Peyer's patch (tissue), 4 donors: ENCODE measurements around the gene POU2AF2. TPM values are rescaled to one million over a fixed set of nuclear protein-coding genes. Genes with fewer than 3 reads are reported as not detected.
"Not testable (repeated sequence)": the region's sequence is repeated elsewhere in the genome, so short reads cannot be mapped to it uniquely, and the experiment has no call there.

Experiments used
- DNase-seq, 3 donors: peaks; one replicate each; pipeline ENCODE4 v3.0.0-alpha.2; 2017 to 2019
- H3K27ac ChIP-seq, 4 donors: fragments of 200-600 bp; sonication (generic); one replicate each; pipeline ENCODE4 v1.5.1; 2016 to 2019
- H3K27me3 ChIP-seq, 2 donors: fragments of 200-600 bp; sonication (generic); one replicate each; pipeline ENCODE4 v1.5.1; 2019
- H3K36me3 ChIP-seq, 3 donors: fragments of 200-600 bp; sonication (generic); one replicate each; pipeline ENCODE4 v1.5.1; 2016 to 2019
- H3K4me1 ChIP-seq, 4 donors: fragments of 200-600 bp; sonication (generic); one replicate each; pipeline ENCODE4 v1.5.1; 2016 to 2019
- H3K4me3 ChIP-seq, 4 donors: fragments of 200-600 bp; sonication (generic); 1 replicate in 3 of 4; 2 replicates in 1 of 4; pipeline ENCODE4 v1.5.1; 2016 to 2019; ENCODE audit warnings: mild to moderate bottlenecking in 1 of 4
- H3K9me3 ChIP-seq, 4 donors: fragments of 200-600 bp; sonication (generic); one replicate each; pipeline ENCODE4 v1.5.1; 2016 to 2019; ENCODE audit warnings: mild to moderate bottlenecking in 1 of 4
- POLR2A ChIP-seq, 2 donors: fragments of 450-650 bp; IDR thresholded peaks; one replicate each; pipeline ENCODE4 v1.5.1; 2017; ENCODE audit warnings: antibody characterized with exemption in 2 of 2, mild to moderate bottlenecking in 2 of 2, moderate library complexity in 2 of 2
- total RNA-seq, 4 donors: library from RNA; depleted of rRNA; stranded (reverse); fragments of >200 nt; gene quantifications; one replicate each; pipeline ENCODE4 v1.1.0, GENCODE V29; 2016
- TF ChIP-seq, protein P1 (sequence below), 6 experiments: fragments of 450-650 bp in 4 of 6; fragments of 200-600 bp in 2 of 6; sonication (generic) in 1 of 6; IDR thresholded peaks; one replicate each; pipeline ENCODE4 v1.5.1; 2017 to 2019; ENCODE audit warnings: antibody characterized with exemption in 6 of 6, mild to moderate bottlenecking in 3 of 6, moderate library complexity in 1 of 6

The POU2AF2 gene
- total RNA-seq, 4 donors from 2014 or later = 1.2 to 4.4 TPM; not detected in 2

DNA sequence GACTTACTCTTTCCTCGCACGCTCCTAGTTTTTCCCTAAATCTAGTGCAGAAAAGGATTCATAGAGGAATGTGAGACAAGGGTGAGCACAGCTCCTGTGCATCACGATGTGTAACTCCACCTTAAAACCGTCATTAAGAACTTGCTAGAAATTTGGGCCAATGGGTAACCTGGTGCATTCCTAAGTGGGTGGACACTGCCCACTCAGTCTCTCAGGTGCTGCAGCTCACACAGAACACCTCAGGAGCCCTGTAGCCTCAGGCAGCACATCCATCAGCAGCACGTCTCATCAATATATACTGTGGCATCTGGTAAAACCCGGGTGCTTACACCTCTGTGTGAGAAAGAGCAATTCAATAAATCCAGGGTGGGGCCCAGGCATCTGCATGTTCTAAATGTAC, 65.2 kb downstream of the POU2AF2 start:
- no peak for DNase-seq
- Histone ChIP-seq H3K36me3 (no peaks in the 10 kb centered on the region), H3K4me3 (no peak overlapping the region), H3K9me3 (no peaks in the 10 kb centered on the region), H3K4me1 (peaks cover 0 to 5% (median 0%) of the 10 kb centered on the region in 4 donors), H3K27me3 (no peaks in the 10 kb centered on the region), H3K27ac (no peak overlapping the region)
- no peak for TF ChIP-seq POLR2A (IDR thresholded peaks at IDR 0.05)
- TF ChIP-seq, protein P1, sequence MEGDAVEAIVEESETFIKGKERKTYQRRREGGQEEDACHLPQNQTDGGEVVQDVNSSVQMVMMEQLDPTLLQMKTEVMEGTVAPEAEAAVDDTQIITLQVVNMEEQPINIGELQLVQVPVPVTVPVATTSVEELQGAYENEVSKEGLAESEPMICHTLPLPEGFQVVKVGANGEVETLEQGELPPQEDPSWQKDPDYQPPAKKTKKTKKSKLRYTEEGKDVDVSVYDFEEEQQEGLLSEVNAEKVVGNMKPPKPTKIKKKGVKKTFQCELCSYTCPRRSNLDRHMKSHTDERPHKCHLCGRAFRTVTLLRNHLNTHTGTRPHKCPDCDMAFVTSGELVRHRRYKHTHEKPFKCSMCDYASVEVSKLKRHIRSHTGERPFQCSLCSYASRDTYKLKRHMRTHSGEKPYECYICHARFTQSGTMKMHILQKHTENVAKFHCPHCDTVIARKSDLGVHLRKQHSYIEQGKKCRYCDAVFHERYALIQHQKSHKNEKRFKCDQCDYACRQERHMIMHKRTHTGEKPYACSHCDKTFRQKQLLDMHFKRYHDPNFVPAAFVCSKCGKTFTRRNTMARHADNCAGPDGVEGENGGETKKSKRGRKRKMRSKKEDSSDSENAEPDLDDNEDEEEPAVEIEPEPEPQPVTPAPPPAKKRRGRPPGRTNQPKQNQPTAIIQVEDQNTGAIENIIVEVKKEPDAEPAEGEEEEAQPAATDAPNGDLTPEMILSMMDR (IDR thresholded peaks at IDR 0.05) = no peak

- no peak overlapping the region for H3K4me3 ChIP-seq
- no peak for DNase-seq
- H3K27ac ChIP-seq = no peak overlapping the region
- H3K4me1 ChIP-seq = peaks cover 0 to 5% (median 0%) of the 10 kb centered on the region in 4 donors
- no peaks in the 10 kb centered on the region for H3K27me3 ChIP-seq
- TF ChIP-seq, protein P1 (IDR thresholded peaks at IDR 0.05) = no peak
- no peak for TF ChIP-seq POLR2A (IDR thresholded peaks at IDR 0.05)
- no peaks in the 10 kb centered on the region for H3K9me3 ChIP-seq
- H3K36me3 ChIP-seq = no peaks in the 10 kb centered on the region
Observed at GRCh38 chr11:111312076-111312475, 66.6 kb downstream of the POU2AF2 start.

DNA sequence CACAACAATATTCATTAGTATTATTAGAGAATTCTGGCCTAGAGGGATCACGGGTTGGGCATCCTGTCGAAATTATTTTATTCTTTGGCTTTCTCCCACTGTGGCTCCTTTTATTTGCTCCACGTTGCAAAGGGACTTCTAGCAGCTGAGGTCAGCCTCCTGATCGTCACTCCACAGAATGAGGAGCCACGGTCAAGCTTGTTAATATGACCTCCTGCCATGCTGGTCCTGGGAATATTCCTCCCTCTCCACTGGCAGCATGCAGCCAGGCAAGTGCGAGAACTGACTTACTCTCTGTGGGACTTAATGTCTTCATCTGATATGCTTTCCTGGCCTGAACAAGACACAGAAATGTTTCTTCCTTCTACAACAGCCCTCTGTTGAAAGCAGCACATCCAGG, 73.8 kb downstream of the POU2AF2 start:
- H3K27ac ChIP-seq = no peak overlapping the region
- DNase-seq = no peak
- no peaks in the 10 kb centered on the region for H3K4me1 ChIP-seq
- no peaks in the 10 kb centered on the region for H3K27me3 ChIP-seq
- no peak overlapping the region for H3K4me3 ChIP-seq
- no peaks in the 10 kb centered on the region for H3K36me3 ChIP-seq
- TF ChIP-seq, protein P1 (IDR thresholded peaks at IDR 0.05) = no peak
- no peak for TF ChIP-seq POLR2A (IDR thresholded peaks at IDR 0.05)
- H3K9me3 ChIP-seq = no peaks in the 10 kb centered on the region

GRCh38 chr11:111320199-111320598, 74.7 kb downstream of the POU2AF2 start:
- not testable (repeated sequence) for H3K36me3 ChIP-seq, H3K9me3 ChIP-seq, H3K4me1 ChIP-seq, DNase-seq, H3K27me3 ChIP-seq, H3K4me3 ChIP-seq, H3K27ac ChIP-seq

- Histone ChIP-seq H3K4me3 (no peak overlapping the region), H3K9me3 (no peaks in the 10 kb centered on the region), H3K4me1 (no peaks in the 10 kb centered on the region), H3K36me3 (no peaks in the 10 kb centered on the region), H3K27me3 (no peaks in the 10 kb centered on the region), H3K27ac (peak overlapping the region in 2 of 4 donors; percentile 7 to 10)
- DNase-seq = peak in 2 of 3 donors; percentile 60 to 61
- TF ChIP-seq, protein P1 (IDR thresholded peaks at IDR 0.05) = no peak
- TF ChIP-seq POLR2A (IDR thresholded peaks at IDR 0.05) = no peak
Observed at GRCh38 chr11:111320728-111321568, 75.4 kb downstream of the POU2AF2 start.

- Histone ChIP-seq H3K36me3 (no peaks in the 10 kb centered on the region), H3K4me1 (no peaks in the 10 kb centered on the region), H3K4me3 (no peak overlapping the region), H3K9me3 (no peaks in the 10 kb centered on the region), H3K27ac (no peak overlapping the region), H3K27me3 (no peaks in the 10 kb centered on the region)
- TF ChIP-seq, protein P1 (IDR thresholded peaks at IDR 0.05) = no peak
- TF ChIP-seq POLR2A (IDR thresholded peaks at IDR 0.05) = no peak
- DNase-seq = no peak
Observed at GRCh38 chr11:111322534-111322933, 77.0 kb downstream of the POU2AF2 start.
